SK-N-SH (cell line): Measurements from ENCODE around the gene KCNT1. TPM values are rescaled to one million over a fixed set of nuclear protein-coding genes. Genes with fewer than 3 reads are reported as not detected.

Source experiments
- CTCF ChIA-PET: fragments of 300-600, 350-600 bp; formaldehyde crosslinking; extraction: SDS; loops from one replicate; lab custom pipeline; 2021; lab: Yijun Ruan, JAX
- POLR2A ChIA-PET: fragments of 350-600 bp; sonication (Branson Sonifier 250); formaldehyde crosslinking; extraction: SDS; loops from one replicate; lab custom pipeline; 2020; ENCODE audit warnings: antibody characterized with exemption, inconsistent platforms; lab: Yijun Ruan, JAX
- DNase-seq: peaks from one replicate; pipeline ENCODE4 v3.0.0; 2012
- H2AFZ ChIP-seq: fragments of 200-600 bp; sonication (generic); 2 replicates; pipeline ENCODE4 v1.8.1; 2016; ENCODE audit warnings: antibody characterized with exemption, mild to moderate bottlenecking, low read depth
- H3F3A ChIP-seq: fragments of 200-600 bp; sonication (generic); replicated peaks from 2 replicates; pipeline ENCODE3; 2016; ENCODE audit warnings: antibody characterized with exemption, mild to moderate bottlenecking; ENCODE audit not compliant: insufficient read depth
- H3K27ac ChIP-seq, 2 experiments: fragments of 200-500 bp in 1 of 2; fragments of 200-600 bp in 1 of 2; sonication (Bioruptor generic) in 1 of 2; sonication (generic), shearing (Covaris generic) in 1 of 2; 2 replicates each; pipeline versions ENCODE4 v1.5.1 to v1.6.1; 2014 to 2016; ENCODE audit warnings: low read depth in 2 of 2, inconsistent platforms in 1 of 2, low read length in 1 of 2, mild to moderate bottlenecking in 1 of 2, mixed read lengths in 1 of 2
- H3K27me3 ChIP-seq: fragments of 200-600 bp; sonication (generic), shearing (Covaris generic); 2 replicates; pipeline ENCODE4 v1.6.1; 2016; ENCODE audit warnings: mixed run types; ENCODE audit not compliant: insufficient read depth
- H3K36me3 ChIP-seq, 2 experiments: fragments of 200-500 bp in 1 of 2; fragments of 200-600 bp in 1 of 2; sonication (Bioruptor generic) in 1 of 2; sonication (generic) in 1 of 2; replicated peaks in 1 of 2; 2 replicates each; pipeline versions ENCODE3 to v1.5.1; 2014 to 2016; ENCODE audit warnings: low read length in 1 of 2, mild to moderate bottlenecking in 1 of 2; ENCODE audit not compliant: insufficient read depth in 2 of 2, control insufficient read depth in 1 of 2
- H3K4me1 ChIP-seq, 2 experiments: fragments of 200-500 bp in 1 of 2; fragments of 200-600 bp in 1 of 2; sonication (Bioruptor generic) in 1 of 2; sonication (generic), shearing (Covaris generic) in 1 of 2; 2 replicates each; pipeline versions ENCODE4 v1.5.1 to v1.6.1; 2014 to 2016; ENCODE audit warnings: low read depth in 1 of 2, low read length in 1 of 2, mixed run types in 1 of 2; ENCODE audit not compliant: insufficient read depth in 2 of 2, control insufficient read depth in 1 of 2
- H3K4me2 ChIP-seq: fragments of 200-600 bp; sonication (generic), shearing (Covaris generic); 2 replicates; pipeline ENCODE4 v1.6.1; 2017; ENCODE audit warnings: mixed run types
- H3K4me3 ChIP-seq, 2 experiments: fragments of 200-500 bp in 1 of 2; fragments of 200-600 bp in 1 of 2; sonication (Bioruptor generic) in 1 of 2; sonication (generic), shearing (Covaris generic) in 1 of 2; 2 replicates each; pipeline versions ENCODE4 v1.5.1 to v1.8.1; 2014 to 2016; ENCODE audit warnings: low read depth in 2 of 2, inconsistent platforms in 1 of 2, low read length in 1 of 2, mild to moderate bottlenecking in 1 of 2, mixed read lengths in 1 of 2, moderate library complexity in 1 of 2
- H3K79me2 ChIP-seq: fragments of 200-600 bp; sonication (generic); 2 replicates; pipeline ENCODE4 v1.8.1; 2017; ENCODE audit warnings: mild to moderate bottlenecking; ENCODE audit not compliant: insufficient read depth
- H3K9ac ChIP-seq: fragments of 200-600 bp; sonication (generic); 2 replicates; pipeline ENCODE4 v1.6.1; 2017; ENCODE audit warnings: mixed run types
- H3K9me2 ChIP-seq: fragments of 200-600 bp; sonication (generic); 2 replicates; pipeline ENCODE4 v1.6.1; 2017; ENCODE audit warnings: mixed run types
- H3K9me3 ChIP-seq: fragments of 200-600 bp; sonication (generic); 2 replicates; pipeline ENCODE4 v1.6.1; 2017; ENCODE audit warnings: mixed run types, mild to moderate bottlenecking, moderate library complexity
- H4K20me1 ChIP-seq: fragments of 200-600 bp; sonication (generic); 2 replicates; pipeline ENCODE4 v1.6.1; 2017; ENCODE audit warnings: mild to moderate bottlenecking, mixed run types; ENCODE audit not compliant: insufficient read depth
- CTCF ChIP-seq: fragments of 200-600 bp; sonication (generic); IDR thresholded peaks from 2 replicates; pipeline ENCODE4 v1.6.1; 2017; ENCODE audit warnings: antibody characterized with exemption, mild to moderate bottlenecking, moderate library complexity
- ELF1 ChIP-seq: IDR thresholded peaks from 2 replicates; pipeline ENCODE4 v1.4.0; 2012
- EP300 ChIP-seq, 2 experiments: IDR thresholded peaks; 2 replicates each; pipeline versions ENCODE4 v1.4.0 to v1.6.1; 2012; ENCODE audit warnings: borderline replicate concordance in 1 of 2, low read depth in 1 of 2, low read length in 1 of 2
- FOSL2 ChIP-seq: IDR thresholded peaks from 2 replicates; pipeline ENCODE4 v1.4.0; 2012; ENCODE audit warnings: low read depth, mild to moderate bottlenecking, moderate library complexity, borderline replicate concordance
- FOXM1 ChIP-seq: IDR thresholded peaks from 2 replicates; pipeline ENCODE4 v1.4.0; 2012; ENCODE audit warnings: low read depth, mild to moderate bottlenecking
- GABPA ChIP-seq: IDR thresholded peaks from 2 replicates; pipeline ENCODE4 v1.4.0; 2012; ENCODE audit warnings: low read depth, mild to moderate bottlenecking
- IRF3 ChIP-seq: fragments of 150-350 bp; IDR thresholded peaks from 2 replicates; pipeline ENCODE4 v1.6.1; 2016; ENCODE audit warnings: mild to moderate bottlenecking, low read depth, low read length
- JUND ChIP-seq: IDR thresholded peaks from 2 replicates; pipeline ENCODE4 v1.4.0; 2012
- MEF2A ChIP-seq: IDR thresholded peaks from 2 replicates; pipeline ENCODE4 v1.4.0; 2012; ENCODE audit warnings: low read depth, borderline replicate concordance
- NFIC ChIP-seq: IDR thresholded peaks from 2 replicates; pipeline ENCODE4 v1.4.0; 2012; ENCODE audit warnings: borderline replicate concordance
- RXRA ChIP-seq: IDR thresholded peaks from 2 replicates; pipeline ENCODE4 v1.4.0; 2012; ENCODE audit warnings: low read depth, mild to moderate bottlenecking, borderline replicate concordance
- TAF1 ChIP-seq: IDR thresholded peaks from 2 replicates; pipeline ENCODE4 v1.6.1; 2012; ENCODE audit warnings: low read depth, mild to moderate bottlenecking, low read length, moderate library complexity, borderline replicate concordance
- TCF12 ChIP-seq: IDR thresholded peaks from 2 replicates; pipeline ENCODE4 v1.4.0; 2012
- TEAD4 ChIP-seq: IDR thresholded peaks from 2 replicates; pipeline ENCODE4 v1.4.0; 2012; ENCODE audit warnings: mild to moderate bottlenecking, borderline replicate concordance; ENCODE audit not compliant: insufficient read depth
- WGBS: methylation state at CpG from one replicate; pipeline ENCODE4 v1.1.6; 2017; ENCODE audit warnings: low lambda C conversion rate; 5-methylcytosine and 5-hydroxymethylcytosine counted together
- polyA plus RNA-seq, 3 experiments: library from polyadenylated mRNA; depleted of rRNA; stranded (reverse); fragments of >200 nt; gene quantifications; 2 replicates each; pipeline ENCODE4 v1.2.3, GENCODE V29; 2012

Gene KCNT1
- polyA plus RNA-seq, 1 of the 3 experiments (the other 2 are of a cell fraction) = 0.08 TPM

- Histone ChIP-seq H3K27me3 (no peaks in the 10 kb centered on the region; the same call in 1 of the 2 replicates), H3K9ac (no peak overlapping the region), H4K20me1 (no peaks in the 10 kb centered on the region), H3K9me3 (no peaks in the 10 kb centered on the region), H3K9me2 (no peaks in the 10 kb centered on the region), H3K27ac (no peak overlapping the region), H3K4me3 (no peak overlapping the region), H2AFZ (no peak overlapping the region), H3K4me2 (no peak overlapping the region), H3K4me1 (peaks cover 0 to 6% of the 10 kb centered on the region in 2 experiments; a peak in 1 of 4 replicates), H3F3A (no peaks in the 10 kb centered on the region), H3K79me2 (no peaks in the 10 kb centered on the region), H3K36me3 (no peaks in the 10 kb centered on the region)
- 81% methylated on average over 10 of the region's 10 CpGs for WGBS
- no peak for DNase-seq
- TF ChIP-seq CTCF = no peak
- POLR2A ChIA-PET = no interaction called here
- CTCF ChIA-PET = interaction anchor here (0.5 to 3.1 kb wide), 14 partner anchors 8 to 493 kb away, joined by 3 to 23 read pairs (median 4); no protein-coding TSS in a partner anchor
Observed at GRCh38 chr9:135798263-135798585, 96.2 kb downstream of the KCNT1 start.

- no peaks in the 10 kb centered on the region for H3K36me3 ChIP-seq
- H3K4me3 ChIP-seq = no peak overlapping the region
- H3K4me1 ChIP-seq = peaks cover 0 to 6% of the 10 kb centered on the region in 2 experiments; a peak in 1 of 4 replicates
- no peaks in the 10 kb centered on the region for H3F3A ChIP-seq
- DNase-seq = no peak
- ChIA-PET POLR2A (no interaction called here), CTCF (interaction anchor here (3.1 kb wide), 1 partner anchor 11 kb away, joined by 23 read pairs; no protein-coding TSS in a partner anchor)
- no peak overlapping the region for H3K9ac ChIP-seq
- H3K9me2 ChIP-seq = no peaks in the 10 kb centered on the region
- H3K27me3 ChIP-seq = no peaks in the 10 kb centered on the region; the same call in 1 of the 2 replicates
- no peak overlapping the region for H3K4me2 ChIP-seq
- 86% methylated on average over 13 of the region's 13 CpGs for WGBS
- H3K27ac ChIP-seq = no peak overlapping the region
- no peaks in the 10 kb centered on the region for H3K9me3 ChIP-seq
- no peak overlapping the region for H2AFZ ChIP-seq
- H4K20me1 ChIP-seq = no peaks in the 10 kb centered on the region
- H3K79me2 ChIP-seq = no peaks in the 10 kb centered on the region
- TF ChIP-seq ELF1 (no peak), FOSL2 (no peak), FOXM1 (no peak), JUND (no peak), TAF1 (no peak), IRF3 (no peak), TEAD4 (no peak), GABPA (no peak), EP300 (IDR thresholded peaks at IDR 0.05; ENCODE audit: borderline replicate concordance in 1 of 2, low read depth in 1 of 2, low read length in 1 of 2) (no peak), RXRA (no peak), CTCF (no peak), TCF12 (no peak), NFIC (no peak), MEF2A (no peak)
- TF ChIP-seq, all 33 proteins: peak for 0
Observed at GRCh38 chr9:135799261-135799660, 97.3 kb downstream of the KCNT1 start.
